Loucy (cell line): ENCODE data around the gene POLR2J3.
"Not testable (repeated sequence)": the region's sequence is repeated elsewhere in the genome, so short reads cannot be mapped to it uniquely, and the experiment has no call there.

ENCODE experiments used
- H2AFZ ChIP-seq: fragments of 200-600 bp; sonication (generic); 2 replicates; pipeline ENCODE4 v1.6.0; 2016; ENCODE audit warnings: antibody characterized with exemption, mild to moderate bottlenecking, low read length, moderate library complexity
- H3F3A ChIP-seq: fragments of 200-600 bp; 2 replicates; pipeline ENCODE4 v1.6.0; 2016; ENCODE audit warnings: antibody characterized with exemption, low read depth, mild to moderate bottlenecking
- H3K27me3 ChIP-seq: fragments of 200-600 bp; sonication (generic); 2 replicates; pipeline ENCODE4 v1.6.1; 2014; ENCODE audit warnings: low read length, mild to moderate bottlenecking; ENCODE audit not compliant: insufficient read depth, poor library complexity, severe bottlenecking
- H3K36me3 ChIP-seq: fragments of 200-600 bp; sonication (generic); 2 replicates; pipeline ENCODE4 v1.6.1; 2016; ENCODE audit warnings: low read length; ENCODE audit not compliant: insufficient read depth
- H3K4me1 ChIP-seq: fragments of 200-600 bp; sonication (generic); 2 replicates; pipeline ENCODE4 v1.5.1; 2014; ENCODE audit warnings: low read length, mild to moderate bottlenecking; ENCODE audit not compliant: insufficient read depth, poor library complexity, severe bottlenecking
- H3K4me2 ChIP-seq: fragments of 200-600 bp; sonication (generic); 2 replicates; pipeline ENCODE4 v1.6.0; 2014; ENCODE audit warnings: antibody characterized with exemption, low read length, low read depth, mild to moderate bottlenecking; ENCODE audit not compliant: poor library complexity, severe bottlenecking
- H3K4me3 ChIP-seq: fragments of 200-600 bp; sonication (generic); 2 replicates; pipeline ENCODE4 v1.5.1; 2014; ENCODE audit warnings: low read length, mild to moderate bottlenecking, mixed read lengths; ENCODE audit not compliant: poor library complexity, severe bottlenecking
- H3K79me2 ChIP-seq: fragments of 200-600 bp; sonication (generic); 2 replicates; pipeline ENCODE4 v1.6.1; 2014; ENCODE audit warnings: low read length; ENCODE audit not compliant: insufficient read depth
- H3K9ac ChIP-seq: fragments of 200-600 bp; sonication (generic); 2 replicates; pipeline ENCODE4 v1.6.0; 2014; ENCODE audit warnings: mild to moderate bottlenecking, low read depth, low read length, moderate library complexity; ENCODE audit not compliant: poor library complexity, severe bottlenecking
- H3K9me2 ChIP-seq: fragments of 200-600 bp; sonication (generic); replicated peaks from 2 replicates; pipeline ENCODE4 v1.6.1; 2016; ENCODE audit warnings: low read depth, low read length, mixed read lengths
- H3K9me3 ChIP-seq: fragments of 200-600 bp; sonication (generic); 2 replicates; pipeline ENCODE4 v1.6.1; 2014; ENCODE audit warnings: mild to moderate bottlenecking, antibody characterized with exemption, low read length, low read depth; ENCODE audit not compliant: insufficient read depth
- H4K20me1 ChIP-seq: fragments of 200-600 bp; sonication (generic); 2 replicates; pipeline ENCODE4 v1.6.0; 2014; ENCODE audit warnings: antibody characterized with exemption, low read length, mild to moderate bottlenecking; ENCODE audit not compliant: insufficient read depth, poor library complexity, severe bottlenecking

POLR2J3 gene

GRCh38 chr7:102602317-102602716 lies 29.9 kb upstream of the POLR2J3 start:
- not testable (repeated sequence) for H2AFZ ChIP-seq, H3K9me3 ChIP-seq, H3K4me3 ChIP-seq, H3K9me2 ChIP-seq, H4K20me1 ChIP-seq, H3K4me1 ChIP-seq, H3K9ac ChIP-seq, H3K79me2 ChIP-seq, H3K36me3 ChIP-seq, H3K4me2 ChIP-seq, H3K27me3 ChIP-seq, H3F3A ChIP-seq

GRCh38 chr7:102599699-102600098 lies 27.3 kb upstream of the POLR2J3 start:
- H3K4me2 ChIP-seq, H3F3A ChIP-seq, H3K4me1 ChIP-seq, H4K20me1 ChIP-seq, H3K79me2 ChIP-seq, H3K9me3 ChIP-seq, H3K9ac ChIP-seq, H3K9me2 ChIP-seq, H3K27me3 ChIP-seq, H2AFZ ChIP-seq, H3K4me3 ChIP-seq, H3K36me3 ChIP-seq: not testable (repeated sequence)

GRCh38 chr7:102596036-102596435 lies 23.7 kb upstream of the POLR2J3 start:
- not testable (repeated sequence) for H2AFZ ChIP-seq, H3F3A ChIP-seq, H3K36me3 ChIP-seq, H3K9me2 ChIP-seq, H3K27me3 ChIP-seq, H4K20me1 ChIP-seq, H3K9ac ChIP-seq, H3K4me3 ChIP-seq, H3K4me1 ChIP-seq, H3K9me3 ChIP-seq, H3K79me2 ChIP-seq, H3K4me2 ChIP-seq

- H3K4me1 ChIP-seq, H3K9me3 ChIP-seq, H3K4me3 ChIP-seq, H3K79me2 ChIP-seq, H3K9me2 ChIP-seq, H3K4me2 ChIP-seq, H3K9ac ChIP-seq, H3K36me3 ChIP-seq, H3F3A ChIP-seq, H3K27me3 ChIP-seq, H4K20me1 ChIP-seq, H2AFZ ChIP-seq: not testable (repeated sequence)
Observed at GRCh38 chr7:102593637-102594334, 21.4 kb upstream of the POLR2J3 start.

GRCh38 chr7:102592477-102593019 lies 20.2 kb upstream of the POLR2J3 start:
- not testable (repeated sequence) for H3K27me3 ChIP-seq

GRCh38 chr7:102589857-102590256 lies 17.5 kb upstream of the POLR2J3 start:
- H3K4me1 ChIP-seq, H3F3A ChIP-seq, H4K20me1 ChIP-seq, H3K27me3 ChIP-seq, H3K4me3 ChIP-seq, H3K4me2 ChIP-seq, H3K9me3 ChIP-seq, H3K9me2 ChIP-seq, H2AFZ ChIP-seq, H3K9ac ChIP-seq, H3K79me2 ChIP-seq, H3K36me3 ChIP-seq: not testable (repeated sequence)

More at GRCh38 chr7:102592477-102593019, 20.2 kb upstream of the POLR2J3 start:
- not testable (repeated sequence) for H3K4me3 ChIP-seq, H3K4me2 ChIP-seq, H3K9me3 ChIP-seq, H3F3A ChIP-seq, H3K36me3 ChIP-seq, H3K4me1 ChIP-seq, H3K9ac ChIP-seq, H3K9me2 ChIP-seq, H3K79me2 ChIP-seq, H2AFZ ChIP-seq, H4K20me1 ChIP-seq

GRCh38 chr7:102583495-102583894 lies 11.1 kb upstream of the POLR2J3 start:
- not testable (repeated sequence) for H3K4me2 ChIP-seq, H3K9me2 ChIP-seq, H3K36me3 ChIP-seq

More at GRCh38 chr7:102583495-102583894, 11.1 kb upstream of the POLR2J3 start:
- not testable (repeated sequence) for H2AFZ ChIP-seq, H3K4me3 ChIP-seq, H3K4me1 ChIP-seq, H3K9ac ChIP-seq, H3K27me3 ChIP-seq, H4K20me1 ChIP-seq, H3K9me3 ChIP-seq, H3F3A ChIP-seq, H3K79me2 ChIP-seq
